PC-3 (cell line): ENCODE measurements around the gene PLPP3. TPM values are rescaled to one million over a fixed set of nuclear protein-coding genes. Genes with fewer than 3 reads are reported as not detected.

Experiments
- ATAC-seq: fragments of 200-7000 bp; cut with Tn5 transposase; 2 replicates; pipeline ENCODE4 v1.9.1; 2020; ENCODE audit warnings: mild to moderate bottlenecking, moderate library complexity
- BruUV-seq: library from RNA; stranded (reverse); fragments of 400-500 nt; replicated peaks from 2 replicates; lab custom pipeline; 2021; lab: Mats Ljungman, UMichigan
- CTCF ChIA-PET: fragments of 300-600 bp; sonication (Branson Sonifier 250); formaldehyde crosslinking; loops from one replicate; lab custom pipeline; 2022; ENCODE audit warnings: antibody characterized with exemption; lab: Charles Lee
- POLR2A ChIA-PET: fragments of 300-600 bp; sonication (Branson Sonifier 250); formaldehyde crosslinking; loops from one replicate; lab custom pipeline; 2022; ENCODE audit warnings: antibody characterized with exemption; ENCODE audit not compliant: unreplicated experiment; lab: Charles Lee
- DNase-seq: peaks from one replicate; pipeline ENCODE4 v3.0.0-alpha.2; 2015
- H2AFZ ChIP-seq: fragments of 300-600 bp; sonication (generic); 2 replicates; pipeline ENCODE4 v1.6.0; 2016; ENCODE audit warnings: antibody characterized with exemption, low read length
- H3F3A ChIP-seq: fragments of 300-600 bp; sonication (generic); one replicate; pipeline ENCODE4 v1.6.0; 2017; ENCODE audit warnings: antibody characterized with exemption, low read length, control low read depth, mild to moderate bottlenecking; ENCODE audit not compliant: unreplicated experiment
- H3K27ac ChIP-seq: fragments of 300-600 bp; sonication (generic); 2 replicates; pipeline ENCODE4 v1.5.1; 2016; ENCODE audit warnings: mild to moderate bottlenecking, low read length
- H3K27me3 ChIP-seq: fragments of 300-600 bp; sonication (generic); 2 replicates; pipeline ENCODE4 v1.6.1; 2016; ENCODE audit warnings: low read length, mixed read lengths
- H3K36me3 ChIP-seq: fragments of 300-600 bp; sonication (generic); 2 replicates; pipeline ENCODE4 v1.6.1; 2016; ENCODE audit warnings: low read depth, mixed run types, low read length, mixed read lengths
- H3K4me1 ChIP-seq: fragments of 300-600 bp; sonication (generic); 2 replicates; pipeline ENCODE4 v1.5.1; 2016; ENCODE audit warnings: low read length; ENCODE audit not compliant: insufficient read depth
- H3K4me2 ChIP-seq: fragments of 300-600 bp; sonication (generic); 2 replicates; pipeline ENCODE4 v1.6.0; 2016; ENCODE audit warnings: low read length
- H3K4me3 ChIP-seq: fragments of 300-600 bp; sonication (generic); 2 replicates; pipeline ENCODE4 v1.5.1; 2016; ENCODE audit warnings: mild to moderate bottlenecking, low read length, mixed read lengths
- H3K79me2 ChIP-seq: fragments of 300-600 bp; sonication (generic); 2 replicates; pipeline ENCODE4 v1.6.1; 2017; ENCODE audit warnings: low read length, mixed read lengths
- H3K9ac ChIP-seq: fragments of 300-600 bp; sonication (generic); 2 replicates; pipeline ENCODE4 v1.6.0; 2016; ENCODE audit warnings: mild to moderate bottlenecking, low read length
- H3K9me2 ChIP-seq: fragments of 300-600 bp; sonication (generic); replicated peaks from 2 replicates; pipeline ENCODE4 v1.6.1; 2016; ENCODE audit warnings: mixed run types, low read length, mixed read lengths
- H3K9me3 ChIP-seq: fragments of 300-600 bp; sonication (generic); 2 replicates; pipeline ENCODE4 v1.6.1; 2016; ENCODE audit warnings: low read length, mixed read lengths
- H4K20me1 ChIP-seq: fragments of 300-600 bp; sonication (generic); 2 replicates; pipeline ENCODE4 v1.6.1; 2016; ENCODE audit warnings: low read length, mixed read lengths
- CTCF ChIP-seq: fragments of 300-600 bp; sonication (generic); conservative IDR thresholded peaks from 2 replicates; pipeline ENCODE4 v1.5.1; 2017; ENCODE audit warnings: antibody characterized with exemption, low read depth, mild to moderate bottlenecking, low read length
- EZH2 ChIP-seq: fragments of 300-600 bp; sonication (generic); IDR thresholded peaks from one replicate; pipeline ENCODE4 v1.6.1; 2017; ENCODE audit warnings: antibody characterized with exemption, mild to moderate bottlenecking, low read length; ENCODE audit not compliant: unreplicated experiment
- EZH2phosphoT487 ChIP-seq: fragments of 300-600 bp; sonication (generic); IDR thresholded peaks from 2 replicates; pipeline ENCODE4 v1.6.1; 2018; ENCODE audit warnings: mild to moderate bottlenecking, antibody characterized with exemption, low read length, borderline replicate concordance
- intact Hi-C: fragments of 100-400 bp; cut with micrococcal nuclease; formaldehyde crosslinking; loops from 2 replicates; pipeline ENCODE4 v1.9.0; 2023
- total RNA-seq: library from RNA; depleted of rRNA; stranded (reverse); fragments of >200 nt; gene quantifications from 2 replicates; pipeline ENCODE4 v1.2.3, GENCODE V29; 2014

Gene PLPP3
- total RNA-seq, 1 experiment from 2014 or later = 41.0 TPM

DNA sequence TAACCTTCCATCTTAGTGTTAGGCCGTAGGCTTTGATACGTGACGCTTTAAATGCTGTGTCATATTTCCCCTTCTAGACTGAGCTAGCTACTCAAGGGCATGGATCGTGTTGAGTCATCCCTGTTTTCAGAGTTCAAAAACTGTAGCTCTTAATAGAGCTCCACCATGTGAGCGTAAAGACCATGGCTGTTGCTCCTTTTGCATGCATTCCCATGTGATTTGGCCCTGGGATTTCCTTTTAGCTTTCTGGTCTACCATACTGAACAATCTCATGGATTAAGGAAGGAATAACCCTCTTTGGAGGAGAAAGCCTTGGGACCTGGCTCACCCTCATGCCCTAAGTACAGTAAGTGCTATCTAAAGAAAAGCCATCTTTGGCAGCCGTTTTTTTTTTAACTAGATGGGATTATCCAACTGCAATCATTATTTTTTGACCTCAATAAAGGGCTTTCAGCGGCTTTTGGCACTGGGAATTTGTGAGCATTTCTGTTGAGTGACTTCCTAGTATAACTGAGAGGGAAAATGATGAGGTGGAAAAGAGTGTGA lies 76.6 kb downstream of the PLPP3 start:
- intact Hi-C loops = no loop called here
- TF ChIP-seq CTCF (no peak), EZH2phosphoT487 (no peak), EZH2 (no peak)
- no TSS peak for BruUV-seq
- Histone ChIP-seq H3K9ac (no peak overlapping the region), H3K36me3 (peaks cover 58% of the 10 kb centered on the region), H3K4me3 (no peak overlapping the region), H3F3A (no peaks in the 10 kb centered on the region), H3K4me1 (no peaks in the 10 kb centered on the region), H4K20me1 (no peaks in the 10 kb centered on the region), H3K9me2 (no peaks in the 10 kb centered on the region), H3K27ac (no peak overlapping the region), H3K9me3 (no peaks in the 10 kb centered on the region), H2AFZ (no peak overlapping the region), H3K4me2 (no peak overlapping the region), H3K27me3 (no peaks in the 10 kb centered on the region), H3K79me2 (no peaks in the 10 kb centered on the region)
- POLR2A ChIA-PET = no interaction called here
- CTCF ChIA-PET = no interaction called here
- ATAC-seq (no peak), DNase-seq (peak; percentile 17)

DNA sequence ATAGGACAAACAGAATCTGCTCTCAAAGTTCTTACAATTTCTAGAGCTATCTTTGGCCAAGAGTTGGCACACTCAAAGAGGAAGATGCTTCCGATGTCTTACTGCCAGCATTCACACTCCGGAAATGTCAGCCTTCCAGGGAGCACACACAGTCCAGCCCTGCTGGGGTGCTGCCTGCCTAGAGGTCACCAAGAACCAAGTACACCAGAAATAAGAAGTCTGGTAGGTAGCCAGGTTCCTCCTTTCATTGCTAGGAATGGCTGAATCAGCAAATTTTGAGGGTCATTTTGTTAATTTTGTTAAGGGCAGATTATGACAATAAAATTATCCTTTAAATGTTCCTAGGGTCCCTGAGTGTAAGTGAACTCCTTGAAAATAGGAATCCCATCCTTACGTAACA lies 77.5 kb downstream of the PLPP3 start:
- Histone ChIP-seq H3K4me3 (no peak overlapping the region), H3K4me1 (no peaks in the 10 kb centered on the region), H3K36me3 (peaks cover 50% of the 10 kb centered on the region), H3K9ac (no peak overlapping the region), H3K9me2 (no peaks in the 10 kb centered on the region), H3K9me3 (no peaks in the 10 kb centered on the region), H2AFZ (no peak overlapping the region), H3K4me2 (no peak overlapping the region), H3F3A (no peaks in the 10 kb centered on the region), H4K20me1 (no peaks in the 10 kb centered on the region), H3K79me2 (no peaks in the 10 kb centered on the region), H3K27ac (no peak overlapping the region), H3K27me3 (no peaks in the 10 kb centered on the region)
- ATAC-seq = no peak
- no peak for TF ChIP-seq EZH2phosphoT487
- no peak for TF ChIP-seq CTCF
- no peak for TF ChIP-seq EZH2
- BruUV-seq = no TSS peak
- ChIA-PET POLR2A (no interaction called here), CTCF (no interaction called here)
- DNase-seq = no peak
- intact Hi-C loops = no loop called here

GRCh38 chr1:56501426-56501825 lies 77.9 kb downstream of the PLPP3 start:
- Histone ChIP-seq H3K9me2 (no peaks in the 10 kb centered on the region), H3K36me3 (peaks cover 46% of the 10 kb centered on the region; the same call in 1 of the 2 replicates), H3K4me1 (no peaks in the 10 kb centered on the region), H3K4me3 (no peak overlapping the region), H3K4me2 (no peak overlapping the region), H3K79me2 (no peaks in the 10 kb centered on the region), H3F3A (no peaks in the 10 kb centered on the region), H3K9ac (no peak overlapping the region), H3K27ac (no peak overlapping the region), H4K20me1 (no peaks in the 10 kb centered on the region), H3K27me3 (no peaks in the 10 kb centered on the region), H3K9me3 (no peaks in the 10 kb centered on the region), H2AFZ (no peak overlapping the region)
- ATAC-seq (no peak), DNase-seq (no peak)
- ChIA-PET POLR2A (no interaction called here), CTCF (no interaction called here)
- no TSS peak for BruUV-seq
- TF ChIP-seq CTCF (no peak), EZH2phosphoT487 (no peak), EZH2 (no peak)
- intact Hi-C loops = no loop called here
